Measurements from ENCODE around the gene CCDC78.

The CCDC78 gene

GRCh38 chr16:676913-677312 is 49.3 kb downstream of the CCDC78 start:
- DNase-seq, result no peak

- DNase-seq, result no peak
These were observed 49.7 kb downstream of the CCDC78 start for GRCh38 chr16:676565-676902.

GRCh38 chr16:675884-676564 is 50.2 kb downstream of the CCDC78 start:
- DNase-seq, result no peak

GRCh38 chr16:674968-675883 is 51.0 kb downstream of the CCDC78 start, which contains the start of gene RHBDL1:
Gene RHBDL1, plus strand, starts transcription at chr16:675671. Its CDS starts 120 bp downstream, at chr16:675791.
- peak; percentile 33 for DNase-seq

GRCh38 chr16:674214-674881 is 51.9 kb downstream of the CCDC78 start:
- no peak for DNase-seq

GRCh38 chr16:673399-673991 is 52.7 kb downstream of the CCDC78 start:
- no peak for DNase-seq

- DNase-seq, result no peak
These were observed 53.4 kb downstream of the CCDC78 start for GRCh38 chr16:672851-673250.
